Fibroblast of pulmonary artery (primary cell): ENCODE data around the gene FOXE3.

Experiments used
- DNase-seq: peaks from one replicate; pipeline ENCODE4 v3.0.0-alpha.2; 2010; ENCODE audit warnings: low read depth
- H3K4me3 ChIP-seq: replicated peaks from 2 replicates; pipeline ENCODE4 v1.5.1; 2011; ENCODE audit warnings: low read depth, mild to moderate bottlenecking, control low read depth, low read length, moderate library complexity
- CTCF ChIP-seq: IDR thresholded peaks from 2 replicates; pipeline ENCODE4 v1.5.1; 2011; ENCODE audit warnings: mild to moderate bottlenecking, control low read depth, low read length, inconsistent platforms; ENCODE audit errors: missing control alignments

Gene FOXE3

GRCh38 chr1:47438165-47439016 lies 22.3 kb downstream of the FOXE3 start:
- DNase-seq: no peak
- TF ChIP-seq CTCF: no peak
- H3K4me3 ChIP-seq: peak overlapping the region; percentile 24

DNA sequence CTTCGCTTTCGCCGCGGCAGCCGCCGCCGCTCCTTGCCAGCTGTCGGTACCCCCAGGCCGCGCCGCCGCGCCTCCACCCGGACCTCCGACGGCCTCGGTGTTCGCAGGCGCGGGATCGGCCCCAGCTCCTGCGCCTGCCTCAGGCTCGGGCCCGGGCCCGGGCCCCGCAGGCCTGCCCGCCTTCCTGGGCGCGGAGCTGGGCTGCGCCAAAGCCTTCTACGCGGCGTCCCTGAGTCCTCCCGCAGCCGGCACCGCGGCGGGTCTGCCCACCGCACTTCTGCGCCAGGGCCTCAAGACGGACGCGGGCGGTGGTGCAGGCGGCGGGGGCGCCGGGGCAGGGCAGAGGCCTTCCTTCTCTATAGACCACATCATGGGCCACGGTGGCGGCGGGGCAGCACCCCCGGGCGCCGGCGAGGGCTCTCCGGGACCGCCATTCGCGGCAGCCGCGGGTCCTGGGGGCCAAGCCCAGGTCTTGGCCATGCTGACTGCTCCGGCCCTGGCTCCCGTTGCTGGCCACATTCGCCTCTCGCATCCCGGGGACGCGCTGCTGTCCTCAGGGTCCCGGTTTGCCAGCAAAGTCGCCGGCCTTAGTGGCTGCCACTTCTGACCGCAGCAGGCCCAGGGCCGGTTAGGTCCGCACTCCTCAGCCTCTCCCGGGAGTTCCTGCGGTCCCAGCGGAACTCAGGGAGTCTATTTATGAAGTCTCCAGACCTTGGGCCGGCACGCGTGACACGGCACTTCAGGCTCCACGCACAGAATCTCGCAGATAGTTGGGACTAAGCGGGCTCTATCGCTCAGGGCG lies 23.1 kb downstream of the FOXE3 start:
- no peak for TF ChIP-seq CTCF
- DNase-seq: no peak
- no peak overlapping the region for H3K4me3 ChIP-seq

- no peak for DNase-seq
- H3K4me3 ChIP-seq: no peak overlapping the region
- TF ChIP-seq CTCF: no peak
Observed at GRCh38 chr1:47439819-47440598, 23.9 kb downstream of the FOXE3 start.

DNA sequence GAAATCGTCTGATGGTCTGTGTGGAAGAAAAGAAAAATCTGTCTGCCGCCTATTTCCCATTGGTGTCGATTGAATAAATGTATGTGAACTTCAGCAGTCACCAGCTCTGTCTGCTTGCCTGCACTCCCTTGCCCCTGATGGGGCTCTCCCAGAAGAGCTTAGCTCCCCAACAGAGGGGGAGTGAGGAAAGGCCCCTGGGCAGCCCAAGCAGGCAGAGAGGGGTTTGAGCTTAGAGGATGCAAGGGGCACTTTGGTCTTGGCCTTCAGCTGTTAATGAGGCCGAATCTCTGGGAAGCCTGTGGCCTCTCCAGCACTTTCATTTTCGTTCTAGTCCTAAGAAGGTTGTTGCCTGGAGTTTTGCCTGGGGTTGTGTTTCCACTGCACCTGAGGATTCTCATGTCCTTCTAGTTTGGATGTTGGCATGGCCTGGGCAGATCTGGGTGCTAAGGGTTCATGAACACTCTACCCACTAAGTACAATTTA lies 24.6 kb downstream of the FOXE3 start:
- H3K4me3 ChIP-seq: no peak overlapping the region
- DNase-seq: no peak
- no peak for TF ChIP-seq CTCF

- no peak overlapping the region for H3K4me3 ChIP-seq
- DNase-seq: no peak
- no peak for TF ChIP-seq CTCF
Observed at GRCh38 chr1:47441450-47442106, 25.5 kb downstream of the FOXE3 start.

GRCh38 chr1:47442202-47442601 lies 26.1 kb downstream of the FOXE3 start:
- TF ChIP-seq CTCF: no peak
- no peak for DNase-seq
- H3K4me3 ChIP-seq: no peak overlapping the region
